ENCODE data around the gene STPG2. TPM values are rescaled to one million over a fixed set of nuclear protein-coding genes. Genes with fewer than 3 reads are reported as not detected.

The STPG2 gene
- total RNA-seq, 4 donors from 2014 or later, result 0.22 to 1.7 (median 1.1) TPM; not detected in 1

- TF ChIP-seq CTCF (IDR thresholded peaks at IDR 0.05; ENCODE audit: low read depth), result no peak
These were observed 629.4 kb downstream of the STPG2 start for GRCh38 chr4:97513917-97514316.

Other genes with a start within 250 kb of the STPG2 start
- 10 to 100 TPM; 32.2 to 62.4 (median 40.3) TPM for gene RAP1GDS1, start 117.9 kb upstream of the STPG2 start, total RNA-seq